GM12873 (cell line): ENCODE results near the gene SEMA6A.

Source experiments
- CTCF ChIP-seq: IDR thresholded peaks from 2 replicates; pipeline ENCODE4 v1.5.1; 2012; ENCODE audit warnings: low read depth, mild to moderate bottlenecking, moderate library complexity, low read length, control low read depth; ENCODE audit not compliant: insufficient read depth; ENCODE audit errors: missing control alignments

The SEMA6A gene

GRCh38 chr5:116445311-116445710 is 129.3 kb downstream of the SEMA6A start:
- TF ChIP-seq CTCF, result no peak

DNA sequence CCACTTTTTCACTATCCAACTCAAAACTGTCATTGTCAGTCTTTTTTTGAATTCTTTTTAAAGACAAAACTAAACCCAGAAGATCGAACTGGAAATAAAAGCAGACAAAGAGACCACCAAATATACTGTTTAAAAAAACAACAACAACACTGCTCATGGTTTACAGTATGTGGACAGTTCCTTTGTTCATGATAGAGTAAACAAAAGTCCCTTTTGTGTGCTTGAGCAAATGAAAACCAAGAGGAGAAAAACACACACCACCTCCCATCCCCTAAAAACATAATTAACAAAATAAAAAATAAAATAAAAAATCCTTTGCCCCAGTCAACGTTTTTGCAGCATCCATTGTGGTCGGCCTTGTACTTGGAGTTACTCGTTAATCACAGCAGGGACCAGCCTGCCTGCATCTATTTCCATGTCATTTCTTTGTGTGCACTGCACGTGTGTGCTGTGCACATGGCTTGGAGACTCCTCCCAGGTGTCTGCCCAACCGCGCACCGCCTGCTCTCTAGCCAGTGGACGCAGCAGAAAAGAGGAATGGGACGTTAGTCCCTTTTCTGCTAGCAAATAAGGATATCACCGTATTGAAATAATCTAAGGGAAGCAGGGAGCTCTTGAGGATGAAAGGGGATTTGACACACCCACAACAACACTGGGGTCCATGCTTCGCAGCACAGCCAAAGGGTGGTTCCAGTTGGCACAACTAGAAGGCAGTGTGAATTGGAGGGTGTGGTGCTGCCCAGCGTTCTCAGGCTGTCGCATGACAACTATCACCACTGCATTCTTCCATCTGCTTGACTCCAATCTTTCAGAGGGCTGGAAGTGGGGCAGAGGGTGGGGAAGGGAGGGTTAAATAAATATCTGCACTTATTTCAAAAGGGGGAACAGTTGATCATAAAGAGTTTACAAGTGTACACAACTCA is 130.0 kb downstream of the SEMA6A start:
- TF ChIP-seq CTCF, result no peak

- TF ChIP-seq CTCF, result no peak
Measured at GRCh38 chr5:116442931-116443551, 131.6 kb downstream of the SEMA6A start.

DNA sequence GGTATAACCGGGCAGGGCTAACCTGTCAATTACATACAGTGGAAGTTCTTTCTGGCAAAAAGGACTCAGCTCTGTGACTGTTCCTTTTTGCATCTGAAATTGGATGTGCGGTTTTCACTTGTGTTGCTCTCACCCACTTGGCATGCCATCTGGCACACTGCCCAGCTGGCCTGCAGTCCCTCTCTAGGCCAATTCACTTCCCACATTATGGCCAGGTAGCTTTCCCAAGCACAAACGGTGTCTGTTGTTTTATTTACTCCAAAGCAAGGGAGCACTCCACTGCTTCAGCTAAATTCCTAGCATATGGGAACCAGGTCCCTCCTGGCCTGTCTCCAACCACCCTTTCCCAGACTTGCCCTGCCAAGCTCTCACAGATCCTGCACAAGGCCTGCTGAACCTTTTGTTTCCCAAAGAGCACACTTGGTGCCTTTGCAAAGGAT is 132.5 kb downstream of the SEMA6A start:
- no peak for TF ChIP-seq CTCF

GRCh38 chr5:116441223-116441622 is 133.4 kb downstream of the SEMA6A start:
- no peak for TF ChIP-seq CTCF

- no peak for TF ChIP-seq CTCF
Measured at GRCh38 chr5:116440457-116441001, 134.1 kb downstream of the SEMA6A start.

GRCh38 chr5:116439905-116440304 is 134.7 kb downstream of the SEMA6A start:
- no peak for TF ChIP-seq CTCF
